DND-41 (cell line): ENCODE results near the gene HMMR.

ENCODE experiments used
- EZH2 ChIP-seq: IDR thresholded peaks from 3 replicates; pipeline ENCODE4 v1.6.1; 2012; ENCODE audit warnings: borderline replicate concordance, low read depth, mild to moderate bottlenecking, moderate library complexity, low read length, inconsistent platforms; ENCODE audit not compliant: severe bottlenecking
- TF ChIP-seq, protein P1 (sequence below): IDR thresholded peaks from 2 replicates; pipeline ENCODE4 v1.5.1; 2012; ENCODE audit warnings: borderline replicate concordance, low read length, moderate library complexity, mild to moderate bottlenecking; ENCODE audit not compliant: poor library complexity, severe bottlenecking; ENCODE audit errors: extremely low read depth

DNA sequence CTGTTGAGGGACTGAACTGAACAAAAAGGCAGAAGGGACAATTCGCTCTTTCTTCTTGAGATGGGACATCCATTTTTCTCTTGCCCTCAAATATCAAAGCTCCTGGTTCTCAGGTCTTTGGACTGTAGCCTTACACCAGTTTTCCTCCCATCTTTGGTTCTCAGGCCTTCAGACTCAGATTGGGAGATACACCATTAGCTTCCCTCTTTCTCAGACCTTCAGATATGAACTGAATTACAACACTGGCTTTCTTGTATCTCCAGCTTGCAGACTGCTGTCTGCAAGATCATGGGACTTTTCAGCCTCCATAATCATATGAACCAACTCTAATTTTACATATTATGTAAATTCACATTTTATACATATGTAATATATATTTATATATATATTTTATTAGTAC, 35.6 kb upstream of the HMMR start:
- TF ChIP-seq, protein P1, sequence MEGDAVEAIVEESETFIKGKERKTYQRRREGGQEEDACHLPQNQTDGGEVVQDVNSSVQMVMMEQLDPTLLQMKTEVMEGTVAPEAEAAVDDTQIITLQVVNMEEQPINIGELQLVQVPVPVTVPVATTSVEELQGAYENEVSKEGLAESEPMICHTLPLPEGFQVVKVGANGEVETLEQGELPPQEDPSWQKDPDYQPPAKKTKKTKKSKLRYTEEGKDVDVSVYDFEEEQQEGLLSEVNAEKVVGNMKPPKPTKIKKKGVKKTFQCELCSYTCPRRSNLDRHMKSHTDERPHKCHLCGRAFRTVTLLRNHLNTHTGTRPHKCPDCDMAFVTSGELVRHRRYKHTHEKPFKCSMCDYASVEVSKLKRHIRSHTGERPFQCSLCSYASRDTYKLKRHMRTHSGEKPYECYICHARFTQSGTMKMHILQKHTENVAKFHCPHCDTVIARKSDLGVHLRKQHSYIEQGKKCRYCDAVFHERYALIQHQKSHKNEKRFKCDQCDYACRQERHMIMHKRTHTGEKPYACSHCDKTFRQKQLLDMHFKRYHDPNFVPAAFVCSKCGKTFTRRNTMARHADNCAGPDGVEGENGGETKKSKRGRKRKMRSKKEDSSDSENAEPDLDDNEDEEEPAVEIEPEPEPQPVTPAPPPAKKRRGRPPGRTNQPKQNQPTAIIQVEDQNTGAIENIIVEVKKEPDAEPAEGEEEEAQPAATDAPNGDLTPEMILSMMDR: no peak
- TF ChIP-seq EZH2: no peak
